ENCODE data around the gene ZNF292.

- no peak for TF ChIP-seq CTCF (IDR thresholded peaks at IDR 0.05; ENCODE audit: extremely low read depth in 1 of 2, insufficient read depth in 1 of 2, low read depth in 1 of 2, low read length in 2 of 2)
- no peak for TF ChIP-seq POLR2A (IDR thresholded peaks at IDR 0.05; ENCODE audit: low read depth, low read length)
- TF ChIP-seq POLR2AphosphoS5 (IDR thresholded peaks at IDR 0.05; ENCODE audit: insufficient read depth, low read depth, low read length) = no peak
- TF ChIP-seq EZH2 (IDR thresholded peaks at IDR 0.05; ENCODE audit: borderline replicate concordance, low read depth, low read length, severe bottlenecking) = no peak
- TF ChIP-seq MYC (IDR thresholded peaks at IDR 0.05; ENCODE audit: low read depth, low read length) = no peak
- no peak for TF ChIP-seq MAX (IDR thresholded peaks at IDR 0.05; ENCODE audit: insufficient read depth, insufficient read length)
- TF ChIP-seq GATA2 (IDR thresholded peaks at IDR 0.05; ENCODE audit: insufficient read depth, insufficient read length, low read depth, low read length) = no peak
- no peak for TF ChIP-seq JUN (IDR thresholded peaks at IDR 0.05; ENCODE audit: borderline replicate concordance, insufficient read depth, insufficient read length, low read depth)
- TF ChIP-seq FOS (IDR thresholded peaks at IDR 0.05; ENCODE audit: borderline replicate concordance, insufficient read depth, low read length) = no peak
Measured at GRCh38 chr6:87289571-87289970, 134.2 kb downstream of the ZNF292 start.
